Osteoblast (primary cell): ENCODE results near the gene IPO9. TPM values are rescaled to one million over a fixed set of nuclear protein-coding genes. Genes with fewer than 3 reads are reported as not detected.
"Not testable (repeated sequence)": the region's sequence is repeated elsewhere in the genome, so short reads cannot be mapped to it uniquely, and the experiment has no call there.

Experiments
- DNase-seq: peaks from one replicate; pipeline ENCODE4 v3.0.0; 2011; ENCODE audit warnings: low spot score, mixed read lengths; ENCODE audit not compliant: insufficient read length; ENCODE audit errors: missing footprints
- H2AFZ ChIP-seq: 2 replicates; pipeline ENCODE4 v1.6.0; 2011; ENCODE audit warnings: mild to moderate bottlenecking, low read length
- H3K27ac ChIP-seq: 2 replicates; pipeline ENCODE4 v1.5.1; 2011; ENCODE audit warnings: mild to moderate bottlenecking, low read depth, low read length, moderate library complexity
- H3K27me3 ChIP-seq: 2 replicates; pipeline ENCODE4 v1.6.0; 2012; ENCODE audit warnings: mild to moderate bottlenecking, control low read depth, inconsistent platforms, low read length, moderate library complexity; ENCODE audit not compliant: insufficient read depth
- H3K36me3 ChIP-seq: 2 replicates; pipeline ENCODE4 v1.5.1; 2011; ENCODE audit warnings: mild to moderate bottlenecking, low read length, control low read depth, moderate library complexity; ENCODE audit not compliant: insufficient read depth
- H3K4me1 ChIP-seq: 2 replicates; pipeline ENCODE4 v1.5.1; 2011; ENCODE audit warnings: mild to moderate bottlenecking, low read length, control low read depth, moderate library complexity; ENCODE audit not compliant: insufficient read depth
- H3K4me2 ChIP-seq: 2 replicates; pipeline ENCODE4 v1.6.0; 2011; ENCODE audit warnings: mild to moderate bottlenecking, low read length; ENCODE audit not compliant: insufficient read depth
- H3K4me3 ChIP-seq: fragments of 200-600 bp; sonication (generic); 3 replicates; pipeline ENCODE4 v1.5.1; 2012; ENCODE audit warnings: mild to moderate bottlenecking, low read length, inconsistent platforms; ENCODE audit not compliant: insufficient read depth
- H3K79me2 ChIP-seq: 2 replicates; pipeline ENCODE4 v1.6.0; 2012; ENCODE audit warnings: mild to moderate bottlenecking, low read length, control low read depth, inconsistent platforms; ENCODE audit not compliant: insufficient read depth
- H3K9me3 ChIP-seq: 2 replicates; pipeline ENCODE4 v1.5.1; 2011; ENCODE audit warnings: low read depth, low read length, control low read depth
- H4K20me1 ChIP-seq: 2 replicates; pipeline ENCODE4 v1.6.0; 2012; ENCODE audit warnings: mild to moderate bottlenecking, low read length, control low read depth; ENCODE audit not compliant: insufficient read depth
- total RNA-seq: library from RNA; depleted of rRNA; stranded (reverse); fragments of >200 nt; gene quantifications from 2 replicates; pipeline ENCODE4 v1.2.3, GENCODE V29; 2012
- TF ChIP-seq, protein P1 (sequence below): IDR thresholded peaks from 2 replicates; pipeline ENCODE4 v1.5.1; 2011; ENCODE audit warnings: mild to moderate bottlenecking, low read depth, low read length, moderate library complexity; ENCODE audit errors: extremely low read depth

The IPO9 gene
- total RNA-seq, 1 donor: 26.1 TPM

DNA sequence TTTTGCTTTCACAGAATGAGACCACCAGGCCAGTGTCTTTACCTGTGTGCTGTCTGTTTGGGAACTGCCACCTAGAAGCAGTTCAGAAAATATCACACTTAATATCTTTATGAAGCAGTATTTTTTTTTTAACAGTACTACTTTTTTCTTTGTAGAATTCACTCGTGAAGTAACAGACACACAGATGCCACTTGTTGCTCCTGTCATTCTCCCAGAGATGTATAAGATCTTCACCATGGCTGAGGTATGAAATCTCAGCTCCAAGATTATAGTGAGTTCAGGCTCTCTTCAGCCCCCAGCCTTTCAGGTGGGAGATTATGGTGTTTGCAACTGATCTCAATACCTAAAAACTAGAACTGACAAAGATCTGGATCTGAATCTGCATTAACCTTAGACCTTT, 23.0 kb downstream of the IPO9 start:
- Histone ChIP-seq H3K4me2 (no peak overlapping the region), H3K27me3 (no peaks in the 10 kb centered on the region), H3K9me3 (no peaks in the 10 kb centered on the region), H2AFZ (no peak overlapping the region), H3K79me2 (peaks cover 21% of the 10 kb centered on the region), H3K36me3 (peaks cover 75% of the 10 kb centered on the region), H4K20me1 (no peaks in the 10 kb centered on the region), H3K27ac (no peak overlapping the region), H3K4me3 (no peak overlapping the region), H3K4me1 (peaks cover 19% of the 10 kb centered on the region)
- TF ChIP-seq, protein P1, sequence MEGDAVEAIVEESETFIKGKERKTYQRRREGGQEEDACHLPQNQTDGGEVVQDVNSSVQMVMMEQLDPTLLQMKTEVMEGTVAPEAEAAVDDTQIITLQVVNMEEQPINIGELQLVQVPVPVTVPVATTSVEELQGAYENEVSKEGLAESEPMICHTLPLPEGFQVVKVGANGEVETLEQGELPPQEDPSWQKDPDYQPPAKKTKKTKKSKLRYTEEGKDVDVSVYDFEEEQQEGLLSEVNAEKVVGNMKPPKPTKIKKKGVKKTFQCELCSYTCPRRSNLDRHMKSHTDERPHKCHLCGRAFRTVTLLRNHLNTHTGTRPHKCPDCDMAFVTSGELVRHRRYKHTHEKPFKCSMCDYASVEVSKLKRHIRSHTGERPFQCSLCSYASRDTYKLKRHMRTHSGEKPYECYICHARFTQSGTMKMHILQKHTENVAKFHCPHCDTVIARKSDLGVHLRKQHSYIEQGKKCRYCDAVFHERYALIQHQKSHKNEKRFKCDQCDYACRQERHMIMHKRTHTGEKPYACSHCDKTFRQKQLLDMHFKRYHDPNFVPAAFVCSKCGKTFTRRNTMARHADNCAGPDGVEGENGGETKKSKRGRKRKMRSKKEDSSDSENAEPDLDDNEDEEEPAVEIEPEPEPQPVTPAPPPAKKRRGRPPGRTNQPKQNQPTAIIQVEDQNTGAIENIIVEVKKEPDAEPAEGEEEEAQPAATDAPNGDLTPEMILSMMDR: no peak
- no peak for DNase-seq

DNA sequence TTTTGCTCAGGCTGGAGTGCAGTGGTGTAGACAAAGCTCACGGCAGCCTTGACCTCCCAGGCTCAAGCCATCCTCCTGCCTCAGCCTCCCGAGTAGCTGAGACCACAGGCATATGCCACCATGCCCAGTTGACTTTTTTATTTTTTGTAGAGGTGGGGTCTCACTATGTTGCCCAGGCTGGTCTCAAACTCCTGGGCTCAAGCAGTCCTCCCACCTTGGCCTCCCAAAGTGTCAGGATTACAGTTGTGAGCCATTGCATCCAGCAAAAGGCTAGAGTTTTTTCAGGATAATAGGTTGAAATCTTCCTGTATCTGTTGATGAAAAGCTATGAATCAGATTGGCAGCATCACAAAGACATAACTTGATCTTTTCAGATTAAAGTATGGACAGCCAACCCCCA, 27.8 kb downstream of the IPO9 start:
- not testable (repeated sequence) for H3K9me3 ChIP-seq, H2AFZ ChIP-seq, H3K79me2 ChIP-seq, H3K27ac ChIP-seq, H3K4me3 ChIP-seq, H3K4me1 ChIP-seq, H4K20me1 ChIP-seq, DNase-seq, H3K27me3 ChIP-seq, H3K4me2 ChIP-seq
- H3K36me3 ChIP-seq: peaks cover 87% of the 10 kb centered on the region

DNA sequence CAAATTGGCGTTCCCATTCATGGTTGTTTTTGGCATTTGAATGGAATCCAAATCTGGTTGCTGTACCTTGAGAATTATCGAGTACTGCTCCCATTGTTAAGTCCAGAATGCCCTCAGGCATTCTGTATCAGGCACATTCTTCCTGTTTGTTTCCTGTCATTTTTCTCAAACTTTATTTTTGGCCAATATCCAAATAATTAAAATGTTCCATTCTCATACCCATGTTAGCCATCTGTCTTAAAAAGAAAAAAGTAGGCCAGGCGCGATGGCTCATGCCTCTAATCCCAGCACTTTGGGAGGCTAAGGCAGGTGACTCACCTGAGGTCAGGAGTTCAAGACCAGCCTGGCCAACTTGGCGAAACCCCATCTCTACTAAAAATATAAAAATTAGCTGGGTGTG, 30.5 kb downstream of the IPO9 start:
- H3K27ac ChIP-seq: no peak overlapping the region
- H2AFZ ChIP-seq: no peak overlapping the region
- no peak overlapping the region for H3K4me3 ChIP-seq
- H3K79me2 ChIP-seq: no peaks in the 10 kb centered on the region
- TF ChIP-seq, protein P1: no peak
- H3K4me1 ChIP-seq: no peaks in the 10 kb centered on the region
- H3K9me3 ChIP-seq: no peaks in the 10 kb centered on the region
- peaks cover 82% of the 10 kb centered on the region for H3K36me3 ChIP-seq
- H3K4me2 ChIP-seq: no peak overlapping the region
- H4K20me1 ChIP-seq: no peaks in the 10 kb centered on the region
- DNase-seq: no peak
- H3K27me3 ChIP-seq: no peaks in the 10 kb centered on the region

- TF ChIP-seq, protein P1: no peak
- no peak for DNase-seq
- Histone ChIP-seq H3K4me3 (no peak overlapping the region), H3K4me2 (no peak overlapping the region), H4K20me1 (no peaks in the 10 kb centered on the region), H3K79me2 (no peaks in the 10 kb centered on the region), H3K4me1 (no peaks in the 10 kb centered on the region), H3K27ac (no peak overlapping the region), H3K27me3 (no peaks in the 10 kb centered on the region), H3K9me3 (no peaks in the 10 kb centered on the region), H3K36me3 (peaks cover 72% of the 10 kb centered on the region), H2AFZ (no peak overlapping the region)
These were observed 32.5 kb downstream of the IPO9 start for GRCh38 chr1:201861448-201861847.
